IMR-90 (cell line): Measurements from ENCODE around the gene SLC2A1. TPM values are rescaled to one million over a fixed set of nuclear protein-coding genes. Genes with fewer than 3 reads are reported as not detected.

Source experiments
- microRNA-seq, 2 experiments: library from miRNA; stranded (forward) in 1 of 2; unstranded in 1 of 2; fragments of 10-50 nt in 1 of 2; fragments of <30 nt in 1 of 2; gene quantifications in 1 of 2; microRNA quantifications in 1 of 2; one replicate each; pipeline versions ENCODE3 to v1.1.0; 2013 to 2020; ENCODE audit not compliant: insufficient read depth in 1 of 2, insufficient read length in 1 of 2, unreplicated experiment in 1 of 2
- polyA plus RNA-seq, 3 experiments: library from polyadenylated mRNA; depleted of rRNA; stranded (reverse); fragments of >200 nt; gene quantifications; 2 replicates each; pipeline ENCODE4 v1.2.3, GENCODE V29; 2012; ENCODE audit warnings: low replicate concordance in 1 of 3
- small RNA-seq, 5 experiments: library from RNA; depleted of rRNA; stranded (forward); fragments of <200 nt; gene quantifications; one replicate each; pipeline ENCODE3, GENCODE V24; 2012
- total RNA-seq: library from RNA; depleted of rRNA; stranded (reverse); fragments of >200 nt; gene quantifications from 2 replicates; pipeline ENCODE4 v1.2.3, GENCODE V29; 2012; rRNA removed

SLC2A1 gene
- total and polyA plus RNA-seq, 2 of the 4 experiments (the other 2 are of a cell fraction): 200 to 395 TPM

Small RNA genes lying within 50 kb of the gene (microRNA-seq; reads per million reads assigned to microRNA genes)
- gene RNU6-880P (ENCODE audit: insufficient read depth, insufficient read length): not detected

Small RNA genes lying within 50 kb of the gene (small RNA-seq; reads per million reads assigned to genes)
- gene RNU6-880P: 0 reads per million in 5 experiments

Other genes starting within 250 kb of the SLC2A1 start
- not detected in 2 replicates for gene CLDN19, start 218.6 kb downstream of the SLC2A1 start, total RNA-seq
- gene CLDN19, start 218.6 kb downstream of the SLC2A1 start, polyA plus RNA-seq (2012; rRNA removed): not detected in 2 replicates
- gene P3H1, start 191.8 kb downstream of the SLC2A1 start, total RNA-seq: 85.3 and 108 TPM in 2 replicates
- 210 and 236 TPM in 2 replicates for gene P3H1, start 191.8 kb downstream of the SLC2A1 start, polyA plus RNA-seq (2012; rRNA removed)
- 2.0 and 3.9 TPM in 2 replicates for gene C1orf50, start 191.6 kb downstream of the SLC2A1 start, total RNA-seq
- 4.7 and 6.0 TPM in 2 replicates for gene C1orf50, start 191.6 kb downstream of the SLC2A1 start, polyA plus RNA-seq (2012; rRNA removed)
- not detected in 2 replicates for gene TMEM269, start 173.9 kb downstream of the SLC2A1 start, total RNA-seq
- gene TMEM269, start 173.9 kb downstream of the SLC2A1 start, polyA plus RNA-seq (2012; rRNA removed): 0.14 TPM in 1 of 2 replicates, not detected in the other
- 5.0 and 5.6 TPM in 2 replicates for gene ERMAP, start 141.7 kb downstream of the SLC2A1 start, total RNA-seq
- 5.9 and 7.2 TPM in 2 replicates for gene ERMAP, start 141.7 kb downstream of the SLC2A1 start, polyA plus RNA-seq (2012; rRNA removed)
- 9.7 and 12.2 TPM in 2 replicates for gene SVBP, start 141.5 kb downstream of the SLC2A1 start, total RNA-seq
- gene SVBP, start 141.5 kb downstream of the SLC2A1 start, polyA plus RNA-seq (2012; rRNA removed): 10.5 and 11.5 TPM in 2 replicates
- 13.6 and 15.3 TPM in 2 replicates for gene ZNF691, start 112.3 kb downstream of the SLC2A1 start, total RNA-seq
- gene ZNF691, start 112.3 kb downstream of the SLC2A1 start, polyA plus RNA-seq (2012; rRNA removed): 6.2 and 6.8 TPM in 2 replicates
- gene EBNA1BP2, start 213.4 kb upstream of the SLC2A1 start, total RNA-seq: 135 and 173 TPM in 2 replicates
- 79.0 and 82.8 TPM in 2 replicates for gene EBNA1BP2, start 213.4 kb upstream of the SLC2A1 start, polyA plus RNA-seq (2012; rRNA removed)
- 0.28 and 0.36 TPM in 2 replicates for gene CFAP57, start 213.5 kb upstream of the SLC2A1 start, total RNA-seq
- gene CFAP57, start 213.5 kb upstream of the SLC2A1 start, polyA plus RNA-seq (2012; rRNA removed): 0.19 and 0.29 TPM in 2 replicates